HEK293 (cell line): ENCODE data around the gene MSH5.
A peak's percentile ranks its signal among the peaks of the same experiment; 100 is the strongest.

Source experiments
- BCL11B ChIP-seq: fragments of 450-650 bp; formaldehyde crosslinking; IDR thresholded peaks from 2 replicates; pipeline ENCODE4 v1.5.1; 2016; ENCODE audit warnings: low read depth, missing biosample characterization, missing genetic modification characterization
- HOXD13 ChIP-seq: sonication (generic); formaldehyde crosslinking; IDR thresholded peaks from 2 replicates; pipeline ENCODE4 v1.8.0; 2022; ENCODE audit warnings: missing genetic modification reagents, borderline replicate concordance
- IKZF3 ChIP-seq: fragments of 450-650 bp; IDR thresholded peaks from 2 replicates; pipeline ENCODE4 v1.5.0; 2018; ENCODE audit warnings: missing biosample characterization, mild to moderate bottlenecking, missing genetic modification characterization, moderate library complexity
- PRDM1 ChIP-seq: fragments of 450-650 bp; formaldehyde crosslinking; IDR thresholded peaks from 2 replicates; pipeline ENCODE4; 2016; ENCODE audit warnings: missing biosample characterization, missing genetic modification characterization
- TCF7L2 ChIP-seq: IDR thresholded peaks from 2 replicates; pipeline ENCODE4 v1.6.1; 2011; ENCODE audit warnings: low read depth, mild to moderate bottlenecking, inconsistent platforms, low read length, moderate library complexity, borderline replicate concordance
- WT1 ChIP-seq: fragments of 450-650 bp; formaldehyde crosslinking; IDR thresholded peaks from 2 replicates; pipeline ENCODE4 v1.5.1; 2016; ENCODE audit warnings: missing biosample characterization, missing genetic modification characterization
- ZEB2 ChIP-seq: fragments of 450-650 bp; formaldehyde crosslinking; IDR thresholded peaks from 2 replicates; pipeline ENCODE4 v1.5.1; 2016; ENCODE audit warnings: missing biosample characterization, missing genetic modification characterization
- ZNF211 ChIP-seq: fragments of 450-650 bp; formaldehyde crosslinking; IDR thresholded peaks from 2 replicates; pipeline ENCODE4 v1.5.1; 2016; ENCODE audit warnings: low read depth, missing biosample characterization, missing genetic modification characterization
- ZNF324 ChIP-seq: fragments of 450-650 bp; formaldehyde crosslinking; IDR thresholded peaks from 2 replicates; pipeline ENCODE4 v1.5.1; 2016; ENCODE audit warnings: missing biosample characterization, missing genetic modification characterization
- ZNF341 ChIP-seq: fragments of 450-650 bp; formaldehyde crosslinking; IDR thresholded peaks from 2 replicates; pipeline ENCODE4; 2016; ENCODE audit warnings: low read depth, missing biosample characterization, missing genetic modification characterization
- ZNF394 ChIP-seq: fragments of 450-650 bp; formaldehyde crosslinking; IDR thresholded peaks from 2 replicates; pipeline ENCODE4 v1.5.1; 2016; ENCODE audit warnings: missing biosample characterization, missing genetic modification characterization, mild to moderate bottlenecking, moderate library complexity, borderline replicate concordance
- ZNF48 ChIP-seq: fragments of 450-650 bp; formaldehyde crosslinking; IDR thresholded peaks from 2 replicates; pipeline ENCODE4 v1.5.1; 2016; ENCODE audit warnings: missing biosample characterization, missing genetic modification characterization
- ZNF561 ChIP-seq: fragments of 450-650 bp; IDR thresholded peaks from 2 replicates; pipeline ENCODE4 v1.5.1; 2018; ENCODE audit warnings: missing biosample characterization, missing genetic modification characterization, borderline replicate concordance
- ZNF610 ChIP-seq: fragments of 450-650 bp; formaldehyde crosslinking; IDR thresholded peaks from 2 replicates; pipeline ENCODE4 v1.5.1; 2016; ENCODE audit warnings: missing biosample characterization, missing genetic modification characterization, borderline replicate concordance
- ZNF654 ChIP-seq: fragments of 450-650 bp; formaldehyde crosslinking; IDR thresholded peaks from 2 replicates; pipeline ENCODE4 v1.5.1; 2016; ENCODE audit warnings: low read depth, missing biosample characterization, missing genetic modification characterization
- ZNF776 ChIP-seq: fragments of 450-650 bp; formaldehyde crosslinking; IDR thresholded peaks from 2 replicates; pipeline ENCODE4 v1.5.0; 2017; ENCODE audit warnings: missing biosample characterization, missing genetic modification characterization, borderline replicate concordance
- ZNF843 ChIP-seq: fragments of 450-650 bp; formaldehyde crosslinking; IDR thresholded peaks from 2 replicates; pipeline ENCODE4 v1.5.1; 2016; ENCODE audit warnings: missing biosample characterization, missing genetic modification characterization
- ZXDB ChIP-seq: fragments of 450-650 bp; formaldehyde crosslinking; IDR thresholded peaks from 2 replicates; pipeline ENCODE4 v1.5.1; 2016; ENCODE audit warnings: missing biosample characterization, missing genetic modification characterization
- TF ChIP-seq, protein P1 (sequence below): fragments of 450-650 bp; formaldehyde crosslinking; IDR thresholded peaks from 2 replicates; pipeline ENCODE4 v1.5.1; 2017; ENCODE audit warnings: missing biosample characterization, missing genetic modification characterization
- TF ChIP-seq, protein P2 (sequence below): fragments of 450-650 bp; formaldehyde crosslinking; IDR thresholded peaks from 2 replicates; pipeline ENCODE4 v1.5.1; 2016; ENCODE audit warnings: missing biosample characterization, missing genetic modification characterization
- TF ChIP-seq, protein P3 (sequence below): fragments of 450-650 bp; formaldehyde crosslinking; IDR thresholded peaks from 2 replicates; pipeline ENCODE4 v1.5.1; 2016; ENCODE audit warnings: missing biosample characterization, missing genetic modification characterization, borderline replicate concordance
- TF ChIP-seq, protein P4 (sequence below): fragments of 450-650 bp; formaldehyde crosslinking; IDR thresholded peaks from 2 replicates; pipeline ENCODE4 v1.5.1; 2016; ENCODE audit warnings: missing biosample characterization, missing genetic modification characterization
- TF ChIP-seq, protein P5 (sequence below): fragments of 450-650 bp; formaldehyde crosslinking; IDR thresholded peaks from 2 replicates; pipeline ENCODE4 v1.5.1; 2016; ENCODE audit warnings: missing biosample characterization, missing genetic modification characterization
- TF ChIP-seq, protein P6 (sequence below): fragments of 450-650 bp; formaldehyde crosslinking; optimal IDR thresholded peaks from 2 replicates; pipeline ENCODE3; 2016; ENCODE audit warnings: missing biosample characterization, mild to moderate bottlenecking, missing genetic modification characterization
- TF ChIP-seq, protein P7 (sequence below): fragments of 450-650 bp; formaldehyde crosslinking; IDR thresholded peaks from 2 replicates; pipeline ENCODE4 v1.5.1; 2017; ENCODE audit warnings: missing biosample characterization, mild to moderate bottlenecking, missing genetic modification characterization, moderate library complexity

MSH5 gene

DNA sequence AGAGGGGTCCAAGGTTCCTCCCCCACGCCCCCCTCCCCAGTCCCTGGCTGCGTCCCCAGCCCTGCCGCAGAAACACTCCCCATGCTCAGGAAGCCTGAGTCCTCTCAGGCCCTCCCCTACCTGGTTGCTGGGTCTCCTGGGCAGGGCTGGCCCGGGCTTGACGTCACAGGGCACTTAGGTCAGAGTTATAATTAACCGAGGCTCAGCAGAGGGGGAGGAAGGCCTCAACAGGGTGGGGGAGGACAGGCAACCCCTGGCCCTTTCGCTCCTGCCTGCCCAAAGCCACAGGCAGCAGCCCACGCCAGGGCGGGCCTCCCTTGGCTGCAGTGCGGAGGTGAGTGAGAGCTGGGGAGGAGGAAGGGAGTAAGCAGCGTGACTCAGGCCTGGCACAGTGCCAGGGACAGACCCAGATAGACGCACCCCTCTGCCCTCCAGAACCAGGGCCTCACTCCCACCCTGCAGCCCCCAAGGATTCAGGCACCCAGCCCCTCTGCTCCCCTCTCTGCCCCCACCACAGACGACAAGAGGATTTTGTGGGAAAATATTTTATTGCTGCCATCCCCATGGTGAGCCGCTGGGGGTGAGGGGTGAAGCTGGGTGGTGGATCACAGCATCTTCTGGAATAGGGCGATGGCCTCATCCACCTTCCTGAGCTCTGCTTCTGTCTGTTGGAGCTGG is 37.3 kb downstream of the MSH5 start, which contains the start of gene VWA7 (continued):
- TF ChIP-seq ZNF211 (tag by site-specific recombination) (0 out of 2 replicates have a peak, but pooled peaks have one; percentile 28), ZNF776 (tag by site-specific recombination) (peak; percentile 97), ZNF48 (tag by site-specific recombination) (no peak), ZEB2 (peak; percentile 89; the same call in 1 of the 2 replicates), ZNF843 (peak; percentile 47; the same call in 1 of the 2 replicates), ZXDB (tag by site-specific recombination) (peak; percentile 77), HOXD13 (CRISPR knock-in tag) (0 out of 2 replicates have a peak, but pooled peaks have one; percentile 20), ZNF561 (tag by site-specific recombination) (peak; percentile 92; the same call in 1 of the 2 replicates), BCL11B (tag by site-specific recombination) (no peak), TCF7L2 (no peak), ZNF610 (no peak), ZNF324 (tag by site-specific recombination) (peak; percentile 93; the same call in 1 of the 2 replicates), ZNF654 (no peak; the same call in 1 of the 2 replicates), ZNF341 (tag by site-specific recombination) (peak; percentile 63), ZNF394 (tag by site-specific recombination) (peak; percentile 71), IKZF3 (peak; percentile 87), WT1 (tag by site-specific recombination) (peak; percentile 100), PRDM1 (tag by site-specific recombination) (peak; percentile 90)
- TF ChIP-seq, protein P1, sequence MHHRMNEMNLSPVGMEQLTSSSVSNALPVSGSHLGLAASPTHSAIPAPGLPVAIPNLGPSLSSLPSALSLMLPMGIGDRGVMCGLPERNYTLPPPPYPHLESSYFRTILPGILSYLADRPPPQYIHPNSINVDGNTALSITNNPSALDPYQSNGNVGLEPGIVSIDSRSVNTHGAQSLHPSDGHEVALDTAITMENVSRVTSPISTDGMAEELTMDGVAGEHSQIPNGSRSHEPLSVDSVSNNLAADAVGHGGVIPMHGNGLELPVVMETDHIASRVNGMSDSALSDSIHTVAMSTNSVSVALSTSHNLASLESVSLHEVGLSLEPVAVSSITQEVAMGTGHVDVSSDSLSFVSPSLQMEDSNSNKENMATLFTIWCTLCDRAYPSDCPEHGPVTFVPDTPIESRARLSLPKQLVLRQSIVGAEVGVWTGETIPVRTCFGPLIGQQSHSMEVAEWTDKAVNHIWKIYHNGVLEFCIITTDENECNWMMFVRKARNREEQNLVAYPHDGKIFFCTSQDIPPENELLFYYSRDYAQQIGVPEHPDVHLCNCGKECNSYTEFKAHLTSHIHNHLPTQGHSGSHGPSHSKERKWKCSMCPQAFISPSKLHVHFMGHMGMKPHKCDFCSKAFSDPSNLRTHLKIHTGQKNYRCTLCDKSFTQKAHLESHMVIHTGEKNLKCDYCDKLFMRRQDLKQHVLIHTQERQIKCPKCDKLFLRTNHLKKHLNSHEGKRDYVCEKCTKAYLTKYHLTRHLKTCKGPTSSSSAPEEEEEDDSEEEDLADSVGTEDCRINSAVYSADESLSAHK (tag by site-specific recombination): peak; percentile 48; the same call in 1 of the 2 replicates
- TF ChIP-seq, protein P2, sequence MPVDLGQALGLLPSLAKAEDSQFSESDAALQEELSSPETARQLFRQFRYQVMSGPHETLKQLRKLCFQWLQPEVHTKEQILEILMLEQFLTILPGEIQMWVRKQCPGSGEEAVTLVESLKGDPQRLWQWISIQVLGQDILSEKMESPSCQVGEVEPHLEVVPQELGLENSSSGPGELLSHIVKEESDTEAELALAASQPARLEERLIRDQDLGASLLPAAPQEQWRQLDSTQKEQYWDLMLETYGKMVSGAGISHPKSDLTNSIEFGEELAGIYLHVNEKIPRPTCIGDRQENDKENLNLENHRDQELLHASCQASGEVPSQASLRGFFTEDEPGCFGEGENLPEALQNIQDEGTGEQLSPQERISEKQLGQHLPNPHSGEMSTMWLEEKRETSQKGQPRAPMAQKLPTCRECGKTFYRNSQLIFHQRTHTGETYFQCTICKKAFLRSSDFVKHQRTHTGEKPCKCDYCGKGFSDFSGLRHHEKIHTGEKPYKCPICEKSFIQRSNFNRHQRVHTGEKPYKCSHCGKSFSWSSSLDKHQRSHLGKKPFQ (tag by site-specific recombination): peak; percentile 29; the same call in 1 of the 2 replicates
- TF ChIP-seq, protein P3, sequence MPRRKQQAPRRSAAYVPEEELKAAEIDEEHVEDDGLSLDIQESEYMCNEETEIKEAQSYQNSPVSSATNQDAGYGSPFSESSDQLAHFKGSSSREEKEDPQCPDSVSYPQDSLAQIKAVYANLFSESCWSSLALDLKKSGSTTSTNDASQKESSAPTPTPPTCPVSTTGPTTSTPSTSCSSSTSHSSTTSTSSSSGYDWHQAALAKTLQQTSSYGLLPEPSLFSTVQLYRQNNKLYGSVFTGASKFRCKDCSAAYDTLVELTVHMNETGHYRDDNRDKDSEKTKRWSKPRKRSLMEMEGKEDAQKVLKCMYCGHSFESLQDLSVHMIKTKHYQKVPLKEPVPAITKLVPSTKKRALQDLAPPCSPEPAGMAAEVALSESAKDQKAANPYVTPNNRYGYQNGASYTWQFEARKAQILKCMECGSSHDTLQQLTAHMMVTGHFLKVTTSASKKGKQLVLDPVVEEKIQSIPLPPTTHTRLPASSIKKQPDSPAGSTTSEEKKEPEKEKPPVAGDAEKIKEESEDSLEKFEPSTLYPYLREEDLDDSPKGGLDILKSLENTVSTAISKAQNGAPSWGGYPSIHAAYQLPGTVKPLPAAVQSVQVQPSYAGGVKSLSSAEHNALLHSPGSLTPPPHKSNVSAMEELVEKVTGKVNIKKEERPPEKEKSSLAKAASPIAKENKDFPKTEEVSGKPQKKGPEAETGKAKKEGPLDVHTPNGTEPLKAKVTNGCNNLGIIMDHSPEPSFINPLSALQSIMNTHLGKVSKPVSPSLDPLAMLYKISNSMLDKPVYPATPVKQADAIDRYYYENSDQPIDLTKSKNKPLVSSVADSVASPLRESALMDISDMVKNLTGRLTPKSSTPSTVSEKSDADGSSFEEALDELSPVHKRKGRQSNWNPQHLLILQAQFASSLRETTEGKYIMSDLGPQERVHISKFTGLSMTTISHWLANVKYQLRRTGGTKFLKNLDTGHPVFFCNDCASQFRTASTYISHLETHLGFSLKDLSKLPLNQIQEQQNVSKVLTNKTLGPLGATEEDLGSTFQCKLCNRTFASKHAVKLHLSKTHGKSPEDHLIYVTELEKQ: peak; percentile 82; the same call in 1 of the 2 replicates
- TF ChIP-seq, protein P4, sequence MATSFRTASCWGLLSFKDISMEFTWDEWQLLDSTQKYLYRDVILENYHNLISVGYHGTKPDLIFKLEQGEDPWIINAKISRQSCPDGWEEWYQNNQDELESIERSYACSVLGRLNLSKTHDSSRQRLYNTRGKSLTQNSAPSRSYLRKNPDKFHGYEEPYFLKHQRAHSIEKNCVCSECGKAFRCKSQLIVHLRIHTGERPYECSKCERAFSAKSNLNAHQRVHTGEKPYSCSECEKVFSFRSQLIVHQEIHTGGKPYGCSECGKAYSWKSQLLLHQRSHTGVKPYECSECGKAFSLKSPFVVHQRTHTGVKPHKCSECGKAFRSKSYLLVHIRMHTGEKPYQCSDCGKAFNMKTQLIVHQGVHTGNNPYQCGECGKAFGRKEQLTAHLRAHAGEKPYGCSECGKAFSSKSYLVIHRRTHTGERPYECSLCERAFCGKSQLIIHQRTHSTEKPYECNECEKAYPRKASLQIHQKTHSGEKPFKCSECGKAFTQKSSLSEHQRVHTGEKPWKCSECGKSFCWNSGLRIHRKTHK (tag by site-specific recombination): no peak
- TF ChIP-seq, protein P5, sequence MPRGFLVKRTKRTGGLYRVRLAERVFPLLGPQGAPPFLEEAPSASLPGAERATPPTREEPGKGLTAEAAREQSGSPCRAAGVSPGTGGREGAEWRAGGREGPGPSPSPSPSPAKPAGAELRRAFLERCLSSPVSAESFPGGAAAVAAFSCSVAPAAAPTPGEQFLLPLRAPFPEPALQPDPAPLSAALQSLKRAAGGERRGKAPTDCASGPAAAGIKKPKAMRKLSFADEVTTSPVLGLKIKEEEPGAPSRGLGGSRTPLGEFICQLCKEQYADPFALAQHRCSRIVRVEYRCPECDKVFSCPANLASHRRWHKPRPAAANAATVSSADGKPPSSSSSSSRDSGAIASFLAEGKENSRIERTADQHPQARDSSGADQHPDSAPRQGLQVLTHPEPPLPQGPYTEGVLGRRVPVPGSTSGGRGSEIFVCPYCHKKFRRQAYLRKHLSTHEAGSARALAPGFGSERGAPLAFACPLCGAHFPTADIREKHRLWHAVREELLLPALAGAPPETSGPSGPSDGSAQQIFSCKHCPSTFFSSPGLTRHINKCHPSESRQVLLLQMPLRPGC (tag by site-specific recombination): peak; percentile 67; the same call in 1 of the 2 replicates
- TF ChIP-seq, protein P6, sequence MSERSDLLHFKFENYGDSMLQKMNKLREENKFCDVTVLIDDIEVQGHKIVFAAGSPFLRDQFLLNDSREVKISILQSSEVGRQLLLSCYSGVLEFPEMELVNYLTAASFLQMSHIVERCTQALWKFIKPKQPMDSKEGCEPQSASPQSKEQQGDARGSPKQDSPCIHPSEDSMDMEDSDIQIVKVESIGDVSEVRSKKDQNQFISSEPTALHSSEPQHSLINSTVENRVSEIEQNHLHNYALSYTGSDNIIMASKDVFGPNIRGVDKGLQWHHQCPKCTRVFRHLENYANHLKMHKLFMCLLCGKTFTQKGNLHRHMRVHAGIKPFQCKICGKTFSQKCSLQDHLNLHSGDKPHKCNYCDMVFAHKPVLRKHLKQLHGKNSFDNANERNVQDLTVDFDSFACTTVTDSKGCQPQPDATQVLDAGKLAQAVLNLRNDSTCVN (tag by site-specific recombination): peak; percentile 37
- TF ChIP-seq, protein P7, sequence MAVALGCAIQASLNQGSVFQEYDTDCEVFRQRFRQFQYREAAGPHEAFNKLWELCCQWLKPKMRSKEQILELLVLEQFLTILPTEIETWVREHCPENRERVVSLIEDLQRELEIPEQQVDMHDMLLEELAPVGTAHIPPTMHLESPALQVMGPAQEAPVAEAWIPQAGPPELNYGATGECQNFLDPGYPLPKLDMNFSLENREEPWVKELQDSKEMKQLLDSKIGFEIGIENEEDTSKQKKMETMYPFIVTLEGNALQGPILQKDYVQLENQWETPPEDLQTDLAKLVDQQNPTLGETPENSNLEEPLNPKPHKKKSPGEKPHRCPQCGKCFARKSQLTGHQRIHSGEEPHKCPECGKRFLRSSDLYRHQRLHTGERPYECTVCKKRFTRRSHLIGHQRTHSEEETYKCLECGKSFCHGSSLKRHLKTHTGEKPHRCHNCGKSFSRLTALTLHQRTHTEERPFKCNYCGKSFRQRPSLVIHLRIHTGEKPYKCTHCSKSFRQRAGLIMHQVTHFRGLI: 0 out of 2 replicates have a peak, but pooled peaks have one; percentile 46
